ACC112 (cell line): ENCODE results near the gene ATG4A.
A peak's percentile ranks its signal among the peaks of the same experiment; 100 is the strongest.

Experiments used
- H2AFZ ChIP-seq: fragments of 200-600 bp; sonication (generic); one replicate; pipeline ENCODE4 v1.6.0; 2017; ENCODE audit warnings: antibody characterized with exemption, low read length; ENCODE audit not compliant: unreplicated experiment
- H3K27ac ChIP-seq: fragments of 200-600 bp; sonication (generic); 2 replicates; pipeline ENCODE4 v1.5.1; 2014; ENCODE audit warnings: low read depth, mild to moderate bottlenecking, antibody characterized with exemption, low read length, moderate library complexity
- H3K27me3 ChIP-seq: fragments of 200-600 bp; sonication (generic); 2 replicates; pipeline ENCODE4 v1.6.1; 2014; ENCODE audit warnings: mild to moderate bottlenecking, antibody characterized with exemption, low read length, moderate library complexity, mixed read lengths; ENCODE audit not compliant: insufficient read depth
- H3K36me3 ChIP-seq: fragments of 200-600 bp; sonication (generic); 2 replicates; pipeline ENCODE4 v1.6.1; 2016; ENCODE audit warnings: mild to moderate bottlenecking, antibody characterized with exemption, low read length, moderate library complexity, mixed read lengths; ENCODE audit not compliant: insufficient read depth
- H3K4me1 ChIP-seq: fragments of 200-600 bp; sonication (generic); one replicate; pipeline ENCODE4 v1.6.1; 2016; ENCODE audit warnings: low read length, mixed read lengths; ENCODE audit not compliant: insufficient read depth, unreplicated experiment, control insufficient read depth
- H3K4me3 ChIP-seq: fragments of 200-600 bp; sonication (generic); 2 replicates; pipeline ENCODE4 v1.5.1; 2014; ENCODE audit warnings: mild to moderate bottlenecking, low read depth, low read length
- H3K79me2 ChIP-seq: fragments of 200-600 bp; sonication (generic); one replicate; pipeline ENCODE4 v1.6.0; 2016; ENCODE audit warnings: low read length; ENCODE audit not compliant: control insufficient read depth, unreplicated experiment, insufficient read depth

ATG4A gene

DNA sequence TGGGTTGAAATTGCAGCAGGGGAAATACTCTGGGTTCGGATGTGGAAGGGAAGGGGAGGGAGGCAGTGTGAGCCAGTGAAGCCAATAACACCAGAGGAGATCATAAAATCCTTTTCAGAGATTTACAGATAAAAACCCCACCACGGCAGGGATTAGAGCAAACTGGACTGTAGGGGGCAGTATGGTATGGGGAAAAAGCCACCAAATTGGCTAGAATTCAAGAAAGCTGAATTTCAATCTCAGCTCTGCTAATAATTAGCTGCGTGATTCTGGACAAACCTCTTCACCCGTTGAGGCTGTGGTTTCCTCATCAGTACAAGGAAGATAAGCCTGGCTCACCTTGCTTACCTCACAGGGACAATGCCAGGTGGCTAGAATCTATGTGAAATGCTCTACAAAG is 108.1 kb downstream of the ATG4A start:
- Histone ChIP-seq H3K36me3 (no peaks in the 10 kb centered on the region), H3K4me3 (no peak overlapping the region), H3K27me3 (no peaks in the 10 kb centered on the region), H3K79me2 (no peaks in the 10 kb centered on the region), H3K4me1 (peaks cover 18% of the 10 kb centered on the region), H3K27ac (no peak overlapping the region), H2AFZ (peak overlapping the region; percentile 60)

DNA sequence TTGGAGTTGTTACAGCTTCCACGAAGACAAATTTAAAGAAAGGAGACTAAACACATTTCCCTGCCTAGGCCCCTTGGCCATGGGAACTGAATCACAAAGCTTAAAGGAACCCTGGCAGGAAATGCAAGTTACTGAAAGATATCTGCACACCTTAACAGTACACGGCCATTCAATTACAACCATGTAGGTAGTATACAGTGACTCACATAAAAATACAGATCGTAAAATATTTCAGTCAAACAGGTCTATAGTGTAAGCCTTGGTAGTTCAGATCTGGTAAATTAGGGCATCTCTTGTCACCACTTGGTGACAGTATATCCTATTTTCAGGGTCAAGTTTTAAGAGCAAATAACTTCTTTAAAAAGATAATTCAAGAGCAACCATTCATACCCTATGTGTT is 112.0 kb downstream of the ATG4A start:
- Histone ChIP-seq H2AFZ (no peak overlapping the region), H3K36me3 (no peaks in the 10 kb centered on the region), H3K27me3 (no peaks in the 10 kb centered on the region), H3K27ac (no peak overlapping the region), H3K79me2 (no peaks in the 10 kb centered on the region), H3K4me1 (peaks cover 12% of the 10 kb centered on the region), H3K4me3 (no peak overlapping the region)
